GM21825 (cell line): ENCODE measurements around the gene CCDC126.
A peak's percentile ranks its signal among the peaks of the same experiment; 100 is the strongest.
"Not testable (repeated sequence)": the region's sequence is repeated elsewhere in the genome, so short reads cannot be mapped to it uniquely, and the experiment has no call there.

Experiments used
- ATAC-seq: cut with Tn5 transposase; IDR thresholded peaks from one replicate; pipeline ENCODE4 v1.9.1; 2021; ENCODE audit warnings: mild to moderate bottlenecking, moderate library complexity; ENCODE audit not compliant: unreplicated experiment

CCDC126 gene

GRCh38 chr7:23597094-23598091 lies at the start of gene CCDC126:
CCDC126 (plus strand) TSS chr7:23597382; CDS start chr7:23611316, 13,934 bp downstream.
- peak; percentile 84 for ATAC-seq

GRCh38 chr7:23547662-23548061 lies 49.5 kb upstream of the CCDC126 start:
- no peak for ATAC-seq

GRCh38 chr7:23558303-23558702 lies 38.9 kb upstream of the CCDC126 start:
- no peak for ATAC-seq

- peak; percentile 85 for ATAC-seq
These were observed 26.5 kb upstream of the CCDC126 start for GRCh38 chr7:23570592-23571200.

- ATAC-seq, result not testable (repeated sequence)
These were observed 15.2 kb upstream of the CCDC126 start for GRCh38 chr7:23581975-23582374.

- ATAC-seq, result not testable (repeated sequence)
These were observed 11.9 kb upstream of the CCDC126 start for GRCh38 chr7:23585304-23585703.

- no peak for ATAC-seq
These were observed 11.0 kb upstream of the CCDC126 start for GRCh38 chr7:23586159-23586558.

- no peak for ATAC-seq
These were observed 6.7 kb upstream of the CCDC126 start for GRCh38 chr7:23590529-23590928.

- ATAC-seq, result no peak
These were observed 3.5 kb upstream of the CCDC126 start for GRCh38 chr7:23593706-23594105.

GRCh38 chr7:23594879-23595604 lies 2.1 kb upstream of the CCDC126 start:
- ATAC-seq, result peak; percentile 53

- ATAC-seq, result no peak
These were observed 1.1 kb downstream of the CCDC126 start for GRCh38 chr7:23598296-23598695.

GRCh38 chr7:23600236-23600635 lies 3.1 kb downstream of the CCDC126 start:
- ATAC-seq, result no peak

- ATAC-seq, result no peak
These were observed 6.6 kb downstream of the CCDC126 start for GRCh38 chr7:23603632-23604295.

- ATAC-seq, result no peak
These were observed 7.1 kb downstream of the CCDC126 start for GRCh38 chr7:23604296-23604640.

GRCh38 chr7:23607130-23607529 lies 9.9 kb downstream of the CCDC126 start:
- no peak for ATAC-seq

GRCh38 chr7:23607866-23608265 lies 10.7 kb downstream of the CCDC126 start:
- ATAC-seq, result no peak

- no peak for ATAC-seq
These were observed 18.1 kb downstream of the CCDC126 start for GRCh38 chr7:23615331-23615730.

GRCh38 chr7:23616593-23616992 lies 19.4 kb downstream of the CCDC126 start:
- ATAC-seq, result no peak

GRCh38 chr7:23617482-23617881 lies 20.3 kb downstream of the CCDC126 start:
- no peak for ATAC-seq

- ATAC-seq, result no peak
These were observed 21.1 kb downstream of the CCDC126 start for GRCh38 chr7:23618241-23618640.

- no peak for ATAC-seq
These were observed 22.0 kb downstream of the CCDC126 start for GRCh38 chr7:23619141-23619540.
